A549 (cell line): ENCODE measurements around the gene SKIDA1.

ENCODE experiments used
- CHD4 ChIP-seq: fragments of 200-600 bp; sonication (generic); IDR thresholded peaks from 2 replicates; pipeline ENCODE4 v1.6.1; 2016; ENCODE audit warnings: antibody characterized with exemption, mild to moderate bottlenecking, borderline replicate concordance
- CTCF ChIP-seq: fragments of >200 bp; sonication (Bioruptor Twin); formaldehyde crosslinking; IDR thresholded peaks from 3 replicates; pipeline ENCODE4 v1.5.1; 2016
- FOSB ChIP-seq: fragments of 250-450 bp; sonication (Bioruptor Pico); IDR thresholded peaks from 2 replicates; pipeline ENCODE4 v1.5.0; 2020; ENCODE audit warnings: mild to moderate bottlenecking, moderate library complexity
- FOSL2 ChIP-seq, 2 experiments: fragments of 450-650 bp in 1 of 2; fragments of >200 bp in 1 of 2; sonication (Bioruptor Twin) in 1 of 2; formaldehyde crosslinking; IDR thresholded peaks; 2 replicates each; pipeline versions ENCODE4 v1.5.0 to v1.6.1; 2016 to 2020; ENCODE audit warnings: mild to moderate bottlenecking in 1 of 2, moderate library complexity in 1 of 2
- GATA3 ChIP-seq: IDR thresholded peaks from 2 replicates; pipeline ENCODE4 v1.6.1; 2012; ENCODE audit warnings: borderline replicate concordance
- MAFK ChIP-seq: fragments of 450-650 bp; IDR thresholded peaks from 2 replicates; pipeline ENCODE4 v1.6.1; 2014; ENCODE audit not compliant: partially characterized antibody
- PHF8 ChIP-seq: fragments of 200-600 bp; sonication (generic); IDR thresholded peaks from 2 replicates; pipeline ENCODE4 v1.6.1; 2016; ENCODE audit warnings: low read depth, mild to moderate bottlenecking, antibody characterized with exemption, moderate library complexity, borderline replicate concordance
- RAD21 ChIP-seq, 2 experiments: fragments of >200 bp in 1 of 2; sonication (Bioruptor Twin) in 1 of 2; formaldehyde crosslinking in 1 of 2; IDR thresholded peaks in 1 of 2; conservative IDR thresholded peaks in 1 of 2; 2 replicates in 1 of 2; 3 replicates in 1 of 2; pipeline ENCODE4 v1.6.1; 2012 to 2018; ENCODE audit warnings: inconsistent platforms in 1 of 2
- SREBF2 ChIP-seq: fragments of 450-650 bp; IDR thresholded peaks from 2 replicates; pipeline ENCODE4 v1.6.1; 2014; ENCODE audit warnings: mild to moderate bottlenecking, moderate library complexity
- ZNF302 ChIP-seq: fragments of 250-450 bp; sonication (Bioruptor Pico); IDR thresholded peaks from 2 replicates; pipeline ENCODE4 v1.9.0; 2021; ENCODE audit warnings: inconsistent platforms, mild to moderate bottlenecking, moderate library complexity
- TF ChIP-seq, protein P1 (sequence below): fragments of 200-600 bp; sonication (generic); IDR thresholded peaks from 2 replicates; pipeline ENCODE4 v1.6.1; 2016; ENCODE audit warnings: antibody characterized with exemption, mild to moderate bottlenecking, moderate library complexity
- TF ChIP-seq, protein P2 (sequence below): fragments of >200 bp; sonication (Bioruptor Twin); formaldehyde crosslinking; IDR thresholded peaks from 2 replicates; pipeline ENCODE4 v1.6.1; 2016

DNA sequence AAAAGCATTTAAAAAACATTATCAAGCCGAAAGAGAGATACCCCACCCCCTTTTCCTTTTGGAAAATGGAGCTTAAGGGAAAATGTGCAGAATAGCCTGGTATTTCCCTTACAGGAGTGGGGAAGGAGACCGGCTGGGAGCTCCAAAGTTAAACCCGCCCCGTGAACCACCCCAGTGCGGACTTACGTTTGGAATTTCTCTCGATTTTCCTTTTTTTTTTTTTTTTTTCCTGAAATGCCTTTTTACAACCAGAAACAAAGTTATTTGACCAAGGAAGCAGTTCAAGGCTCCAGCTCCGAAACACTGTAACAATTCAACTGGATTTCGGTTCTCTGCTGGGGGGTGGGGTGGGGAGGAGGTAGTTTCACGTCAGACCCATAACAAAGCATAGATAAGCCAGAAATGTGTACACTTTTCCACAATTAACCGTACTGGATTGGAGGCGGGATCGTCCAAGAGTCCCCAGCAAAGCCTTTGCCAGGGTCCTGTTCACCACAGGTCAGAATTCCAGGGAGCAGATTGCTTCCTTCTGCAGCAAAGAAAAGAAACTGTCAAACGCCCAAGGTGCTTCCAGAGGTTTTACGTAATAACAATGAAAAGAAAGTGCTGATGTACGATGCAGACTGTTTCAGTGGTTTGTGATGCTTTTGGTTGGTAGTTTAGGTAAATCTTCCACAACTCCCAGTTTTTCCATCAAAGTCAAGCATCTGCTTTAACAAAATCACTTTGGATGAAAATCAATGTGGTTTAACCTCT, 6.7 kb downstream of the SKIDA1 start:
- no peak for TF ChIP-seq CTCF
- TF ChIP-seq GATA3, result no peak; the same call in 1 of the 2 replicates
- TF ChIP-seq RAD21 (conservative IDR thresholded peaks at IDR 0.05 in 1 of 2, IDR thresholded peaks at IDR 0.05 in 1 of 2), result no peak; a peak in 1 of 5 replicates
- no peak for TF ChIP-seq SREBF2
- TF ChIP-seq, protein P1, sequence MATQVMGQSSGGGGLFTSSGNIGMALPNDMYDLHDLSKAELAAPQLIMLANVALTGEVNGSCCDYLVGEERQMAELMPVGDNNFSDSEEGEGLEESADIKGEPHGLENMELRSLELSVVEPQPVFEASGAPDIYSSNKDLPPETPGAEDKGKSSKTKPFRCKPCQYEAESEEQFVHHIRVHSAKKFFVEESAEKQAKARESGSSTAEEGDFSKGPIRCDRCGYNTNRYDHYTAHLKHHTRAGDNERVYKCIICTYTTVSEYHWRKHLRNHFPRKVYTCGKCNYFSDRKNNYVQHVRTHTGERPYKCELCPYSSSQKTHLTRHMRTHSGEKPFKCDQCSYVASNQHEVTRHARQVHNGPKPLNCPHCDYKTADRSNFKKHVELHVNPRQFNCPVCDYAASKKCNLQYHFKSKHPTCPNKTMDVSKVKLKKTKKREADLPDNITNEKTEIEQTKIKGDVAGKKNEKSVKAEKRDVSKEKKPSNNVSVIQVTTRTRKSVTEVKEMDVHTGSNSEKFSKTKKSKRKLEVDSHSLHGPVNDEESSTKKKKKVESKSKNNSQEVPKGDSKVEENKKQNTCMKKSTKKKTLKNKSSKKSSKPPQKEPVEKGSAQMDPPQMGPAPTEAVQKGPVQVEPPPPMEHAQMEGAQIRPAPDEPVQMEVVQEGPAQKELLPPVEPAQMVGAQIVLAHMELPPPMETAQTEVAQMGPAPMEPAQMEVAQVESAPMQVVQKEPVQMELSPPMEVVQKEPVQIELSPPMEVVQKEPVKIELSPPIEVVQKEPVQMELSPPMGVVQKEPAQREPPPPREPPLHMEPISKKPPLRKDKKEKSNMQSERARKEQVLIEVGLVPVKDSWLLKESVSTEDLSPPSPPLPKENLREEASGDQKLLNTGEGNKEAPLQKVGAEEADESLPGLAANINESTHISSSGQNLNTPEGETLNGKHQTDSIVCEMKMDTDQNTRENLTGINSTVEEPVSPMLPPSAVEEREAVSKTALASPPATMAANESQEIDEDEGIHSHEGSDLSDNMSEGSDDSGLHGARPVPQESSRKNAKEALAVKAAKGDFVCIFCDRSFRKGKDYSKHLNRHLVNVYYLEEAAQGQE, result no peak
- TF ChIP-seq, protein P2, sequence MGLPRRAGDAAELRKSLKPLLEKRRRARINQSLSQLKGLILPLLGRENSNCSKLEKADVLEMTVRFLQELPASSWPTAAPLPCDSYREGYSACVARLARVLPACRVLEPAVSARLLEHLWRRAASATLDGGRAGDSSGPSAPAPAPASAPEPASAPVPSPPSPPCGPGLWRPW, result no peak
- TF ChIP-seq ZNF302 (CRISPR knock-in tag), result no peak
- no peak for TF ChIP-seq PHF8
- TF ChIP-seq CHD4, result no peak
- no peak for TF ChIP-seq FOSL2 (IDR thresholded peaks at IDR 0.05)
- no peak for TF ChIP-seq FOSL2 (CRISPR knock-in tag; IDR thresholded peaks at IDR 0.05)
- no peak for TF ChIP-seq FOSB
- TF ChIP-seq MAFK, result no peak
